ENCODE results near the gene PDGFC. TPM values are rescaled to one million over a fixed set of nuclear protein-coding genes. Genes with fewer than 3 reads are reported as not detected.

PDGFC gene
- total RNA-seq, 1 experiment from 2014 or later, result 9.8 TPM

- H3K27me3 ChIP-seq (ENCODE audit: insufficient read depth, low read length), result no peaks in the 10 kb centered on the region
- H3K4me3 ChIP-seq (replicated peaks in 1 of 2; ENCODE audit: low read depth in 1 of 2, low read length in 2 of 2), result no peak overlapping the region
- no peak overlapping the region for H3K9ac ChIP-seq (ENCODE audit: low read length)
- H4K20me1 ChIP-seq (ENCODE audit: insufficient read depth), result no peaks in the 10 kb centered on the region
- CTCF ChIA-PET, result interaction anchor here (0.9 to 1.6 kb wide), 3 partner anchors 9 to 10 kb away, joined by 3 to 4 read pairs (median 4); no protein-coding TSS in a partner anchor
- intact Hi-C loops (cut with micrococcal nuclease), result no loop called here
- DNase-seq (ENCODE audit: low read depth, low spot score) (no peak), ATAC-seq (peak; percentile 47; the same call in 1 of the 2 replicates)
- H3K9me3 ChIP-seq (ENCODE audit: control insufficient read depth in 1 of 2, insufficient read depth in 1 of 2, low read depth in 1 of 2, low read length in 2 of 2), result no peaks in the 10 kb centered on the region
- H3K36me3 ChIP-seq (ENCODE audit: control insufficient read depth in 1 of 2, insufficient read depth in 2 of 2, low read length in 2 of 2), result no peaks in the 10 kb centered on the region
- no peaks in the 10 kb centered on the region for H3K9me2 ChIP-seq (ENCODE audit: insufficient read depth)
- H3K79me2 ChIP-seq (ENCODE audit: insufficient read depth, low read length), result no peaks in the 10 kb centered on the region
- no TSS peak for BruUV-seq (replicated peaks)
- H3K27ac ChIP-seq (ENCODE audit: low read depth, low read length), result no peak overlapping the region
- POLR2A ChIA-PET, result no interaction called here
- no peak overlapping the region for H2AFZ ChIP-seq (ENCODE audit: low read depth, low read length, poor library complexity, severe bottlenecking)
- RAD21 ChIA-PET (ENCODE audit: low non-redundant PET in 1 of 2, low total read pairs in 2 of 2, uncharacterized antibody in 2 of 2, unreplicated experiment in 2 of 2), result no interaction called here
- TF ChIP-seq, protein P1, sequence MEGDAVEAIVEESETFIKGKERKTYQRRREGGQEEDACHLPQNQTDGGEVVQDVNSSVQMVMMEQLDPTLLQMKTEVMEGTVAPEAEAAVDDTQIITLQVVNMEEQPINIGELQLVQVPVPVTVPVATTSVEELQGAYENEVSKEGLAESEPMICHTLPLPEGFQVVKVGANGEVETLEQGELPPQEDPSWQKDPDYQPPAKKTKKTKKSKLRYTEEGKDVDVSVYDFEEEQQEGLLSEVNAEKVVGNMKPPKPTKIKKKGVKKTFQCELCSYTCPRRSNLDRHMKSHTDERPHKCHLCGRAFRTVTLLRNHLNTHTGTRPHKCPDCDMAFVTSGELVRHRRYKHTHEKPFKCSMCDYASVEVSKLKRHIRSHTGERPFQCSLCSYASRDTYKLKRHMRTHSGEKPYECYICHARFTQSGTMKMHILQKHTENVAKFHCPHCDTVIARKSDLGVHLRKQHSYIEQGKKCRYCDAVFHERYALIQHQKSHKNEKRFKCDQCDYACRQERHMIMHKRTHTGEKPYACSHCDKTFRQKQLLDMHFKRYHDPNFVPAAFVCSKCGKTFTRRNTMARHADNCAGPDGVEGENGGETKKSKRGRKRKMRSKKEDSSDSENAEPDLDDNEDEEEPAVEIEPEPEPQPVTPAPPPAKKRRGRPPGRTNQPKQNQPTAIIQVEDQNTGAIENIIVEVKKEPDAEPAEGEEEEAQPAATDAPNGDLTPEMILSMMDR (IDR thresholded peaks at IDR 0.05 in 2 of 3, conservative IDR thresholded peaks at IDR 0.05 in 1 of 3; ENCODE audit: borderline replicate concordance in 1 of 3, insufficient read depth in 1 of 3, low read depth in 2 of 3, low read length in 2 of 3), result peak in 2 of 3 experiments; percentile 20 to 38; a peak in 2 of 6 replicates
- no peak for TF ChIP-seq POLR2AphosphoS5 (IDR thresholded peaks at IDR 0.05; ENCODE audit: low read depth, low read length)
- no peak overlapping the region for H3K4me2 ChIP-seq (ENCODE audit: low read length)
- no peaks in the 10 kb centered on the region for H3K4me1 ChIP-seq (ENCODE audit: control insufficient read depth in 1 of 2, insufficient read depth in 2 of 2, low read length in 2 of 2)
Measured at GRCh38 chr4:156800463-156800862, 171.1 kb downstream of the PDGFC start.

DNA sequence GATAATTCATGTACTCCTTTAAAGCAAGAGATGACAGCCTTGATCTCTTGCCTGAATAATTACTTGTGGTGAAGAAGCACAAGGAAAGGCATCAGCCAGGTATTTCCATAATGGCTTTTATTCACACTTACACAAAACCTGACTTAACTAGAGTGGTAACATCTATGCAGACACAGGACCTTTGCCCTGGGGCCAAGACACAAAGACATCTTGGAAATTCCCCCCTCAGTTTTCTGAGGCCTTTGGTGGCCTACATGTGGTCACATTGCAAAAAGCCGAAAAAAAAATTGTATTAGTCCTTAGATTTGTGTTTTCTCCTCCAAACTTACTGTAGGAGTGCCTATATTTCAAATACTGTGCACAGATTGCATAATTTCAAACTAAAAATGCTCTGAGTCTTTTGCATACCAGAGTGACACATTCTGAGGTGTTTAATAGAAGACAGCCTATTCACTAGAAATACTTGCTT is 172.4 kb downstream of the PDGFC start:
- Histone ChIP-seq H3K4me2 (ENCODE audit: low read length) (no peak overlapping the region), H3K4me3 (replicated peaks in 1 of 2; ENCODE audit: low read depth in 1 of 2, low read length in 2 of 2) (no peak overlapping the region), H3K9ac (ENCODE audit: low read length) (no peak overlapping the region), H3K79me2 (ENCODE audit: insufficient read depth, low read length) (no peaks in the 10 kb centered on the region), H3K36me3 (ENCODE audit: control insufficient read depth in 1 of 2, insufficient read depth in 2 of 2, low read length in 2 of 2) (no peaks in the 10 kb centered on the region), H4K20me1 (ENCODE audit: insufficient read depth) (no peaks in the 10 kb centered on the region), H3K9me3 (ENCODE audit: control insufficient read depth in 1 of 2, insufficient read depth in 1 of 2, low read depth in 1 of 2, low read length in 2 of 2) (no peaks in the 10 kb centered on the region), H3K4me1 (ENCODE audit: control insufficient read depth in 1 of 2, insufficient read depth in 2 of 2, low read length in 2 of 2) (no peaks in the 10 kb centered on the region), H3K27me3 (ENCODE audit: insufficient read depth, low read length) (no peaks in the 10 kb centered on the region), H2AFZ (ENCODE audit: low read depth, low read length, poor library complexity, severe bottlenecking) (no peak overlapping the region), H3K9me2 (ENCODE audit: insufficient read depth) (no peaks in the 10 kb centered on the region), H3K27ac (ENCODE audit: low read depth, low read length) (no peak overlapping the region)
- BruUV-seq (replicated peaks), result no TSS peak
- RAD21 ChIA-PET (ENCODE audit: low non-redundant PET in 1 of 2, low total read pairs in 2 of 2, uncharacterized antibody in 2 of 2, unreplicated experiment in 2 of 2), result no interaction called here
- intact Hi-C loops (cut with micrococcal nuclease), result no loop called here
- POLR2A ChIA-PET, result no interaction called here
- CTCF ChIA-PET, result no interaction called here
- TF ChIP-seq JUND (IDR thresholded peaks at IDR 0.05) (no peak), ZNF274 (IDR thresholded peaks at IDR 0.05; ENCODE audit: low read depth, low read length) (no peak), MAX (IDR thresholded peaks at IDR 0.05) (no peak), SIN3A (IDR thresholded peaks at IDR 0.05; ENCODE audit: low read depth) (no peak), TCF7L2 (IDR thresholded peaks at IDR 0.05; ENCODE audit: borderline replicate concordance, extremely low read depth, insufficient read depth, insufficient read length) (no peak), CBX3 (IDR thresholded peaks at IDR 0.05; ENCODE audit: low read depth) (no peak), FOSL1 (IDR thresholded peaks at IDR 0.05; ENCODE audit: low read depth) (no peak), POLR2A (IDR thresholded peaks at IDR 0.05; ENCODE audit: borderline replicate concordance, extremely low read depth, insufficient read depth, insufficient read length) (no peak), RAD21 (IDR thresholded peaks at IDR 0.05; ENCODE audit: low read depth) (no peak), YY1 (IDR thresholded peaks at IDR 0.05; ENCODE audit: extremely low read depth, insufficient replicate concordance, low read depth, low read length) (no peak)
- TF ChIP-seq, protein P2, sequence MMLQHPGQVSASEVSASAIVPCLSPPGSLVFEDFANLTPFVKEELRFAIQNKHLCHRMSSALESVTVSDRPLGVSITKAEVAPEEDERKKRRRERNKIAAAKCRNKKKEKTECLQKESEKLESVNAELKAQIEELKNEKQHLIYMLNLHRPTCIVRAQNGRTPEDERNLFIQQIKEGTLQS (IDR thresholded peaks at IDR 0.05), result no peak
- no peak for ATAC-seq
- DNase-seq (ENCODE audit: low read depth, low spot score), result no peak
